HS-5 (cell line): ENCODE measurements around the gene LTBP1.
A peak's percentile ranks its signal among the peaks of the same experiment; 100 is the strongest.

ENCODE experiments used
- DNase-seq: peaks from one replicate; pipeline ENCODE4 v3.0.0-alpha.2; 2012; ENCODE audit warnings: low read depth

The LTBP1 gene

GRCh38 chr2:33312355-33312754 lies 365.6 kb downstream of the LTBP1 start:
- no peak for DNase-seq

- DNase-seq, result no peak
These were observed 366.3 kb downstream of the LTBP1 start for GRCh38 chr2:33313039-33313438.

DNA sequence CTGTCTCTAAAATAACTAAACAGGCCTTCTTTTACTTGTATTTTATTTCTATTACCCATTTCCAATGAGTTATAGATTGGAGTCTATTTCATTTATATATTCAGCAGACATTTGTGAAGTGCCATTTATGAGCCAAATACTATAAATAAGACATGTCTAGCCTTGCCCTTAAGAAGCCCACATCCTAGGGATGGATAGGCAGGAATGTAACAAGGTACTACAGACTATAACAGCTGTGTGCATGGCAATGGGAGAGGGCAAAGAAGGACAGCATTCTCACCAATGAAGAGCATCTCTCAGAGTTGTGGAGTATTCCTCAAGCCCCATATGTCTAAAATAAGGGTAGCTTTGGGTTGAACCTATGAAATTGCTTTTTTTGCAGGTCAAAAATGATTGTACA lies 367.8 kb downstream of the LTBP1 start:
- no peak for DNase-seq

GRCh38 chr2:33316328-33316727 lies 369.6 kb downstream of the LTBP1 start:
- no peak for DNase-seq

DNA sequence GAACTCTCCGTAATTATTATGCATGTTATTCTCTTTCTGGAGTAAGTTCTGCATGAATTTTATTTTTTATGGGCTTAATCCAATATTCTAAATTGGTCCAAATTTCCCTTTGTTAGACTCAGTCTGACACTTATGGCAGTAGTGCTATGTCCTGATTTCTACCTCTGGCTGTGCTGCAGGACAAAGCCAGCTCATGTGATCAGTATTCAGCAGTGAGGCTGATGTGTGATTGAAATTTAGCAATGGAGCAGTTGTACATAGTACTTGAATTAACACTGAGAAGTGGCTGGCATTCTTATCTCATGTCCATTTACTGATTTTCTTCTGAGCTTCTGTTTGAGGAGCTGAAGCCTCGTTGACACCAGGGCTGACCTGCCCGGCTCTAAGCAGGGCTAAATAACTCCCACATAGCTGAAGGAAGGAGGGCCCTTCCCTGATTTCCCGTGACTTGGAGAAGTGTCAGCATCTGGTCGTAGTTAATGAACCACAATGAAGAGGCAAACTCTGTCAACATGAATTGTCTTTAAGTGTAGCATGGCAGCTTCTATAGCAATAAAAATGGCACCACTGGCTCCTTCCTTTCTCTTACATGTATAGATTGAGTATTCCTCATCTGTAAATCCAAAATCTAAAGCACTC lies 370.7 kb downstream of the LTBP1 start:
- DNase-seq, result no peak

GRCh38 chr2:33318456-33318855 lies 371.7 kb downstream of the LTBP1 start:
- DNase-seq, result no peak

GRCh38 chr2:33320573-33320972 lies 373.8 kb downstream of the LTBP1 start:
- DNase-seq, result no peak

GRCh38 chr2:33321236-33321771 lies 374.6 kb downstream of the LTBP1 start:
- DNase-seq, result peak; percentile 64

GRCh38 chr2:33321876-33322483 lies 375.2 kb downstream of the LTBP1 start:
- no peak for DNase-seq

DNA sequence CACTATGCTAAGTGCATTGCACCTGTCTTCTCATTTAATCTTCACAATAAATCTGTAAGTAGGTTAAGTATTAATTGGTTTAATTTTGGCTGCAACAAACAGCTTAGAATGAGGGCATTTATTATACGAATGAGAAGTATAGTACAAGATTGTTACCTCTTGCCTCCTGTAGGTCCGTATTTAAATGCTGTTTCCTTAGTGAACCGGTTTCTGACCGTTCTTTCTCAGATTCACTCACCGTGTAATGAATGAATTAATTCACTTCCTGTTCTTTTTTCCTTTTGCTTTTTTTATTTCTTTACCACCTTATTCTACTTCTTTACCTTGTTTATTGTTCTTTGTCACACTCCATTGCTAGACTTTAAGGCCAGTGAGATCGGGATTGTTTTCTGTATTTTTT lies 375.9 kb downstream of the LTBP1 start:
- no peak for DNase-seq

GRCh38 chr2:33323957-33324356 lies 377.2 kb downstream of the LTBP1 start:
- DNase-seq, result no peak

GRCh38 chr2:33326100-33326499 lies 379.3 kb downstream of the LTBP1 start:
- DNase-seq, result no peak

- DNase-seq, result no peak
These were observed 386.7 kb downstream of the LTBP1 start for GRCh38 chr2:33333433-33333832.

DNA sequence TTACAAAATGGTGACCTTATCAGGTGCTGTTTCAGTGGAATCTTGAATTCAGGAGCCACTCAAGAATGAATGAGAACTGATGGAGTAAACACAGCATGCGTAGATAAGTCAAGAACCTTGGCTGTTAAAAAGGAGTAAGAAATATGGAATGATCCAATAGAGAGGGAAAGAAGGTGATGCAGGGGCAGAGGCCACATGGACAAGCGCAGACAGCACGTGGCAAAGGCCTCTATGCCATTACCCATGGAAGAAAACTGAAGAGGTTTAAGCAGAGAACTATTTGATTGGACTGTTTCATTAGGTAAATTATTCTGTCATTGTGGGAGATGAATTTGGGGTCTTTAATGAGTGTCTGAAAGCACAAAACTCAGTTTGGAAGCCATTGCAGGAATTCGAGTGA lies 387.3 kb downstream of the LTBP1 start:
- DNase-seq, result no peak

- DNase-seq, result no peak
These were observed 388.8 kb downstream of the LTBP1 start for GRCh38 chr2:33335516-33335915.

DNA sequence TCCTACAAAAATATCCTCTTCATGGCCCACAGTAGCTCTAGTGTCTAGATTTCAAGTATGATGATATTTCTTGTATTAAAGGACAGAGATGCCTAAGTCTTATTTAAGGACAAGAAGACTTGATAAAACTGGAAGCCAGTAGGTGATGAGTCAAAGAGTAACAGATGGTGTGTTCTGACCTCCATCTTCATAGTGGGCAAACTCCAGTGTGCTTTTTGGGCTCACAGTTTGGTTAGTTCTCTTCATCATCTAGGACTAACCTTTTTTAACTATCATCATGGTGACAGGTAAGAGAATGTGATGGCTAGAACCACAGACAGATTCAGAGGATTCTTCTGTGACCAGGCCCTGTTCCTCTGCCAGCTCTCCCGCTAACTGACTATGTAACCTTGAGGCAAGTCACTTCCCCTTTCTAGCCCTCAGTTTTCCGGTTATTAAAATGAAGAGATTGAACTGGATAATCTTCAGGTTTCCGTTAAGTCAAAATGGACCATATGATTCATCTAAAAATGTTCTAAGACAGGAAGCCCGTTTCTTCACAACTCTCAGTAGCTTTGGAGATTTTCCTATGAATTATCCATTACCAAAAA lies 389.4 kb downstream of the LTBP1 start:
- DNase-seq, result no peak

- DNase-seq, result no peak
These were observed 390.7 kb downstream of the LTBP1 start for GRCh38 chr2:33337385-33337960.

DNA sequence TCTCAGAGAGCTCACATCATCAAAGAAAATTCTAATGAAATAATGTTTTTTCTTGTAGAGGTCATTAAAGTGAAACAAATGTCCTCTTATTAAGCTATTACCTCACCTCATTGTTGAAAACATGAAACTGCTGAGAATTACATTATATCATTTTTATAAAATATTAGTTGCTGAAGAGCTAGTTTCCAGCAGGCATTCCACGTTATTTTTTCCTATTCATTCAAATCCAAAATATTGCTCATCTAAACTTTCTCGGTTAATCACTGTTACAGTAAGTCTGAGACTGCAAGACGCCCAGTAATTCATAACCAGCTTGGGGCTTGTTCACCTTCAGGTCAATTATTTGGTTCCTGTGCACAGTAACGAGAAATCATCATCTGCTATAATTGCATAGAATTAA lies 391.2 kb downstream of the LTBP1 start:
- DNase-seq, result no peak

DNA sequence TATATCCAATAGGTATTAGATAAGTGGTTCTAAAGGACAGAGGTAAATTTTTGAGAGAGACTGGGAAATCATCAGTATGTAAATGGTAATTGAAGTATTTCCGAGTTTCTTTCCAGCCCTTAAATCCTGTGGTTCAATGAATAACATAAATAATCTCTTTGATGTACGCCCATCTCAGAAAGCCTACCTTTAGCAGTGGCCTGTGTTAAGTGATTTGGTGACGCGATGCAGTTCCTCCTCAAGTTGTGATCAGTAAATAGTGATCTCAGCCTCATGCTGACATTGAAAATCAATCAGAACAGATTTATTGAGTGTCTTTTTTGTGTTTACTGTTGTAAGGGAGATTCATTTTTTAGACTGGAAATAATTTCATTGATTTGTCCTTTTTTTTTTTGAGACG lies 392.5 kb downstream of the LTBP1 start:
- no peak for DNase-seq

DNA sequence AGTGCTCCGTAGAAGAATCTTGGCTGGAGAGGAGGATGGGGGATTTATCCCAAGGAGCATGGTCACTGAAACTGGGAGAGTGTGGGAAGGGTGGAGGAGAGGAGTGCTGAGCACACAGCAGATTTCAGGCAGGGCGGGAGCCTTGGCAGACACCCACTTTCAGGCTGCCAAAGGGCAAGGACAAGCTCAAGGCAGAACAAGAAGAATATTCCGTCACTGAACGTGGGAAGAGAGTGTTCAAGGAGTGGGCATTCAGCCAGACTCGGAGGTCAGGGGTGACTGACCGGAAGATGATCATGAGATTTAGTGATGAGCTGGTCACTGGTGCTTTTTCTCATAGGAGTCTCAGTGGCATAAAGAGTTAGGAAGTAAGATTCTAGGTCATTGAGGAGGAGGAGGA lies 393.5 kb downstream of the LTBP1 start:
- DNase-seq, result no peak

GRCh38 chr2:33342171-33342570 lies 395.4 kb downstream of the LTBP1 start:
- no peak for DNase-seq

DNA sequence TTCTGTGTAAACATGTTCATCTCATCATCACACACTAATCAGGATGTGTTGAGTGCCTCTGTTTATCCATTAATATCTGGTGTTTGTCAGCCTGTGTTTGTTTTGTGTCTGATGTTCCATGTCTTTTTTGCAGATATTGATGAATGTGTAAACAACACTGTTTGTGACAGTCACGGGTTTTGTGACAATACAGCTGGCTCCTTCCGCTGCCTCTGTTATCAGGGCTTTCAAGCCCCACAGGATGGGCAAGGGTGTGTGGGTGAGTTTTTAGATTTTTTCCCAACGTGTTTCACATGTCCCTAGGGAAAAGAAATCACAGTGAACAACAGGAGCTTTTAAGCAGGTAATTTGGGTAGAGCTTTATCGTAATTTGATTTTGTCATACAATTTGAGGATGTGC lies 396.0 kb downstream of the LTBP1 start:
- no peak for DNase-seq

GRCh38 chr2:33343387-33343895 lies 396.7 kb downstream of the LTBP1 start:
- no peak for DNase-seq
